NCI-H1930 (cell line): ENCODE data around the gene ATP9B.
"Not testable (repeated sequence)": the region's sequence is repeated elsewhere in the genome, so short reads cannot be mapped to it uniquely, and the experiment has no call there.

Experiments
- DNase-seq, 2 experiments: peaks; one replicate each; lab custom pipeline; 2025; lab: John Stamatoyannopoulos, UW

ATP9B gene

DNA sequence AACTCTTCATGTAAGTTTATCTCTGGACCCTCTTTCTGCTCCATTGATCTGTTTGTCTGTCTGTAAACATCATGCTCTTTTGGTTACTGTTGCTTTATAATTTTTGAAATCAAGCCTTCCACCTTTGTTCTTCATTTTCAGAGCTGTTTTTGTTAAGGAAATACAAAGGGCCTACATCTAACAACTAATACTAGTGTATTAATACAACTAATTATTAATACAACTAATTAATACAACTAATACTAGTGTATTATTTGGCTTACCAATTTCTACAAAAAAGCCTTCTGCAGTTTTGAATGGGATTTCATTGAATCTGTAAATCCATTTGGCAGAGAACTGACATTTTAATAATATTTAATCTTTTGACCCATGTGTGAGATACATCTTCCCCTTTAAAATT, 66.7 kb downstream of the ATP9B start:
- no peak for DNase-seq

DNA sequence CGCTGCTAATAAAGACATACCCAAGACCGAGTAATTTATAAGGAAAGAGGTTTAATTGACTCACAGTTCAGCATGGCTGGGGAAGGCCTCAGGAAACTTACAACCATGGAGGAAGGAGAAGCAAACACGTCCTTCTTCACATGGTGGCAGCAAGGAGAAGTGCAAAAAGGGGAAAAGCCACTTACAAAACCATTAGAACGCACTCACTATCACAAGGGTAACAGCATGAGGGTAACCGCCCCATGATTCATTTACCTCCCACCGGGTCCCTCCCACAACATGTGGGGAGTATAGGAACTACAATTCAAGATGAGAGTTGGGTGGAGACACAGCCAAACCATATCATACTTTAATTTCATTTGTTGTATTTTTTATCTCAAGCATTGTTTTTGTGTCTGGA, 67.5 kb downstream of the ATP9B start:
- DNase-seq, result no peak

DNA sequence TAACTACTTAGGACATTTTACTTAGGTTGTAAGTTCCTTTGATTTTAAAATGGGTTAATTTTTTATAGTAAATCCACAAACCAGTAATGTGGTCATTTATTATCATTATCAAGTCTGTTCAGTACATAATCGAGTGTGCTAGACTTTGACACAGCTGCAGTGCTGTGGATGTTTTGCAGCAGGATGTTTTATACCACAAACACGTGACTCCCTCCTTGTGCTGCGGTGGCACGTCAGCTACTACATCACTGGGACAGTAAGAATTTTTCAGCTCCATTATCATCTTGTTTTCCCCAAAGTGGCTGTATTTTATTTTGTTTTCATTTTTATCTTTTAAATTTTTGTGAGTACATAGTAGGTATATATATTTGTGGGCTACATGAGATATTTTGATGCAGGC, 70.0 kb downstream of the ATP9B start:
- no peak for DNase-seq

DNA sequence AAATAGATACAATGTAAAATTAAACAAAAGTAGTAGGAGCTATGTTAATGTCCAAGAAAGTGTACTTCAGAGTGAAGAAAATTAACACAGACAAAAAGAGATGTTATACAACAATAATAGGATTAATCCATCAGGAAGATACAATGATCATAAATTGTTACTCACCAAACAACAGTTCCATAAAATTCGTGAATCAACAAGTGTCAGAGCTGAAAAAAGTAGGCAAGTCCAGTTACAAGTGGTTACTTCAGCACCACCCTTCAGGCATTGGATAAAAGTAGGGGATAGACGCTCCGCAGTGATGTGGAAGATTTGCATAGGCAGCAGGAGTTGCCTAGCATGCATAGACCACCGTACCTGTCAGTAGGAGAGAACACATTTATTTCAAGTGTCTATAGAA, 77.8 kb downstream of the ATP9B start:
- DNase-seq, result no peak

DNA sequence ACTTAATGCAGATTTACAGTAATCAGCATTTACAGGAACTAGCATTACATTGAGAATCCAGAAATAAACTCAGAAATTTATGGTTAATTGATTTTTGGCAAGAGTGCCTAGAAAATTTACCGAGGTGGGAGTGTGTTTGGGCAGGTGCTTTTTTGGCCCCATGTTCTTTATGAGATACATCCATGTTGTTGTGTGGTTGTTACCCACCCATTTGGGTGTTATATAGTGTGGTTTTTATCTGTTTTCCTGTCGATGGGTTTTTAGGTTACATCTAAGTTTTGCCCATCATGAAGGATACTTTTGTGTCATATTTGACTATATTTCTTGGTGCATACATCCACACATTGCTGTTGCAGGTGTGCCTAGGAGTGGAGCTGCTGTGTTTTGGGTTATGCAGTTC, 82.0 kb downstream of the ATP9B start:
- DNase-seq, result no peak

DNA sequence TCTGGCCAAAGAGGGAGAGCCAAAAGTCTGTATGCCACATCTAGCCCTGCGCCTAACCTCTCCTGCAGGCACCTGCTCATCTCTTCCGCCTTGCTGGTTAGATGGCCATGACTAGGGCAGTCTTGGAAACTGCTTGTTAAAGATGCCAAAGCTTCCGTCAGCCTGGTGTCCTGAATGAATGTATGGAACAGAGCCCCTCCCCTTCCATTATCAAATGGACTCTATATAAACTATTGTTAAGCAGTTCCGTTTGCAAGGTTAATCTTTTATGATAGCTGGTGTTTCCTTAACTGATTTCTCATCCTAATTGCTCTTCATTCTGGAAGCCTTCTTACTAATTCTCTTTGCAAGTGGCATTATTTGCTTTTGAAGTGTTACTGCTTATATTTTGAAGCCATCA, 87.1 kb downstream of the ATP9B start:
- no peak for DNase-seq

DNA sequence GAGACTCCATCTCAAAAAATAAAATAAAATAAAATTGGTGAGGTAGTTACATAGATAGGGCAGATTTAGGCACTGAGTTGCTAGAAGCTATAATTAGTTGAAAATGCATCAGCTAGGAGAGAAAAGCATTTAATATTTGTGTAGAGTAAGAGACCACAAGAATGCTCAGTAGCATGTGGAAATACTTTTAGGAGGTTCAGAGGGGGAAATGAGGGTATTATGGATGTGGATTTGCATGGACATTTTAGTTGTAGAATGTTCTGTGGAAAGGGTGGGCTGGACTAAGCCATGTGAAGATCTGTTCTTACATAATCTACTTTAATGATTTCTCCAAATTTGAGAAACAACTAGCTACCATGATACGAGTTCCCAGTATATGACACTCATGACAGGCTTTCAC, 95.5 kb downstream of the ATP9B start:
- DNase-seq, result no peak

DNA sequence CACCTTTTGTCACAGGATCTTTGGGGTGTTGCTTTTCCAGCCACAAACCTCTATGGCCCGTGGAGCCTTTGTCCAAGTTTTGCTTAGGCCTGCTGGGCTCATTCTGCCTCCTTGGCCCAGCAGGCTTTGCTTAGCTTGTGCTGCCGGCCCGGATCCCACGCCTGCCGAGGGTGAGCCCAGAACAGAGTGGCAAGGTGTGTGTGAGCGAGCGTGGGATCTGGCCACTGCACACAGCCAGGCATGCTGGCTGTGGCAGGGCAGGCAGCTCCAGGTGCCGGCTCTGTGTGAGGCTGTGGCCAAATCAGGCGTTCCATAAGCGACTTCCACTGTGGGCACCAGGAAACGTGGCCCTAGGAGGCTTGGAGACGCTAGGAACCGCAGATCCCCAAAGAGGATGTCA, 97.5 kb downstream of the ATP9B start:
- DNase-seq, result no peak

DNA sequence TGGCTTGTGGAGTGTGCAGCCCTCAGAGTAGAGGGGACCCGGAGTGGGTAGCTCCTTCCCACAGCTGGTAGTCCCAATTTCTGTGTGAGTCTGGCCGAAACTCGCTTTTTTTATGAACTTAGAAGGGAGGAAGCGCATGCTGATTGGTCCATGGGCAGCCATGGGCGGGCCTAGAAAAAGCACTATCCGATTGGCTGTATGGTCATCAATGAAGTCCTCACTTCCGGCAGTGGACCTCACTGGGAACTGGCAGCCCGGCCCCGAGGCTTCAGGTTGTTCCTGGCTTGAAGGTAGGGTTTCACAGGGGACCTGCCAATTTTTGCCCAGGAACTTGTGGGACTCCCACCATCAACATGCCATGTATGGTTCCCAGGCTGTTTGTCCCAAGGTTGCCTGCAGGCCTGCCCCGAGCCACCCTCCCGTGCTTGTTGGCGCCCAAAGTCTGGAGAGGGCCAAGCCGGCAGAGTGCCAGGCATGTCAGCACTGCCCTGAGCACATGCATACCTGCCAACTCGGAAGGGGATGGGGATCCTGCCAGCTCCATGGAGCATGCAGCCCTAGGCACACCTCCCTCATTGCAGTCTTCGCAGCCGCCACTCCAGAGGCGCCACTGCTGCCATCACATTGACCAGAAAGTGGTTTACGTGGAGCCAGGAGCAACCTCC, 98.5 kb downstream of the ATP9B start:
- no peak for DNase-seq

DNA sequence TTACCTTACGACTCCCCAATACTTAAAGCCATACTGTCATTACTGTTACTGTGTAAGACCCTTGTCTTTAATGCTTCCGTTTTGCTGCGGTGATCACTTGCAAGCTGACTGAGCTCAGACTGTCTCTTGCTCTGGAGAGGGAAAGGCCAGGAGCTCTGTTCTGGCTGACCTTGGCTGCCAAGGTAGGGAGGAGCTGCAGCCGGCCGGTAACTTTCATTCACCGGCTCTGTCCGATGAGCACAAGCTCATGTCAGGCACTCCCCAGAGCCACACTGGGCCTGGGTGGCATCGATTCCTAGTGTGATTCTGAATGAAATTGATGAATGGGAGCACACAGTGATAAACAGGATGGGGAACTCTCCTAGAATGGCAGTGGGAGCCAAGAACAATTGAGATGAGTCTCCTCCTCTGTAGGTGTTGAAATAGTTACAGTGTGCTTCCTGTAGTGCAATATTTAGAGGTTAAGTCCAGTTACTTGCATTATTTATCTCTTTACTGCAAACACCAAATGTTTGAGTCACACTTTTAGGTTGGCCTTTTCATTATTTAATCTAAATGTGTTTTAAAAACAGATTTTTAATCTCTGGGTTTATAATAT, 100.9 kb downstream of the ATP9B start:
- no peak for DNase-seq

DNA sequence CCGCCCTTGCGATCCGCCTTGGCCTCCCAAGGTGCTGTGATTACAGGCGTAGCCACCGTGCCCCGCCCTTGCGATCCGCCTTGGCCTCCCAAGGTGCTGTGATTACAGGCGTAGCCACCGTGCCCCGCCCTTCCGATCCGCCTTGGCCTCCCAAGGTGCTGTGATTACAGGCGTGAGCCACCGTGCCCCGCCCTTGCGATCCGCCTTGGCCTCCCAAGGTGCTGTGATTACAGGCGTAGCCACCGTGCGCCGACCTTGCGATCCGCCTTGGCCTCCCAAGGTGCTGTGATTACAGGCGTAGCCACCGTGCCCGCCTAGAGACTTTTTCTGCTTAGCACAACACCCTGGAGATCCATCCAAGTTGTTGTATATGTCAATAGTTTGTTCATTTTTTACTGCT, 103.1 kb downstream of the ATP9B start:
- DNase-seq, result not testable (repeated sequence)

DNA sequence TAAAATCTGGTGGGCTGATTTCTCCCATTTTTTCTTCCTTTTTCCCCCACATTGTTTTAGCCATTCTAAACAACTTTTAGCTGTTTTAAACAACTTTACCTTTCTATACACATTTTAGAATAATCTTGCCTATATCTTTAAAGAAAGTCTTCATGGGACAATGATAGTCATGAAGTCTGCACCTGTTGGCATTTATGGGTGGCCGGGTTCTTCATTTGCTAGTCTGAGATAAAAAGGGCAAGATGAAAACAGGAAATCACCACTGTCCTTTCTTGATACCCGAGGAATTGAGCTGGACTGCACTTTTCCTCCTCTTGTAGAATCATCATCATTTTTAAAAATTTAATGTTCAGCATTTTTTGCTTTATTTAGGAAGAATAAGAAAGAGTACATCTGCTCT, 104.5 kb downstream of the ATP9B start:
- no peak for DNase-seq

DNA sequence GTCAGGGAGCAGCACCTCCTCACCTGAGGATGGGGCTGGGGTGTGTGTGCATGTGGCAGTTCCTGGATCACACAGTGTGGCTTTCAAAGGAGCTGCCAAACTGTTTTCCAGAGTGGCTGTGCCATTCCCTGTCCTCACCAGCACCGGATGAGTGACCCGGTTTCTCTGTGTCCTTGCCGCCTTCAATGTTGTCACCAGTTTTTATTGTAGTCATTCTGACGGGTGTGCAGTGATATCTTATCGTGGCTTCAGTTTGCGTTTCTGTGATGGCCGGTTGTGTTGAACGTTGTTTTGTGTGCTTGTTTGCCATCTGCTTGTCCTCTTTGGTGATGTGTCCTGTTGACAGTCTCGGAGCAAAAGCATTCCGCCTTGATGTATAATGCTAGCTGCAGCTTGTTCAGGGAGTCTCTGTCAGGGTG, 108.9 kb downstream of the ATP9B start:
- DNase-seq, result no peak

DNA sequence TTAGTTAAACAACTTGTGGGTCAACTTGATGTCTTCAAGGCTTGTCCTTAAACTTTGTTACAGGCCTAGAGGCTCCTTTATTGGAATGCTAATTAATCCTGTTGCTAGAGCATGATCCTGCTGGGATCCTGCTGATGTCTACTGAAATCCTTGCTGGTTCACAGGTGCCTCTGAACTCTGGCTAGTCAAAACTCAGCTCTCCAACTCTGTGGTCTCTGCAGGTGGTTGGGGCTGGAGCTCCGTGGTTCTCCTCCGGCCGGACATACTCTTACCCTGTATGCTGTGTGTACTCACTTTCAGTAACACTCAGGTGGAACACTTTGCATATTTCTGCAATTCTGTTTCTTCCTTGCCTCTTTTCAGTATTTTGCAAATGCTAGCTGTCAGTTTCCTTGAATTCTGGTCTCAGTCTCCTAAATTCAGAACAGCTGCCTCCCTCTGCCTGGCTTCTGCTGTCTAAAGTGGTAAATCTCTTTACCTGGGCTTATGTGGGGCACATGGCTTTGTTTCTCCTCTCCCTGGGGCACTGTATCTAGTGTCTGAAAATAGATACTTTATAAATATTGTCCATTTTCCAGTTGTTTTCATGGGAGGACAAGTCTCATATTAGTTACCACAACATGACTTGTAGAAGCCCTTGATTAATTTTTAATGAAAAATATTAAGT, 113.0 kb downstream of the ATP9B start:
- no peak for DNase-seq

DNA sequence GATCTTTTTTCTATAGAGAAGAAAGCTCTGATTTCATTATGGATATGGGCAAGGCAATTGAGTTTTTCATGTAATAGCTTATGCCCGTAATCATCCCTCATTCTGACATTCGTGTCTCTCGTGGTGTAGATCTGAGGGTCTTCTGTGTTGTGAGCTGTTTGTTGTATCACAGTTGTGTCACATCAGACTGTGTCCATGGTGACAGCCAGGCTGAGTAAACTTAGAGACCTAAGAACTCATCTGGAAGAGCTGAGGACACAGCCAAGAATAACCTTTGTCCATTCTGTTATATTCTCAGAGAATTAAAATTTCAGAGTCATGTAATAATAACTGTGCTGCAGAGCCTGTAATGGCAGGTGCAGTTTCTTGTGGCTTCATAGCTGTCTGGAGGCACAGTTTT, 116.5 kb downstream of the ATP9B start:
- DNase-seq, result no peak

DNA sequence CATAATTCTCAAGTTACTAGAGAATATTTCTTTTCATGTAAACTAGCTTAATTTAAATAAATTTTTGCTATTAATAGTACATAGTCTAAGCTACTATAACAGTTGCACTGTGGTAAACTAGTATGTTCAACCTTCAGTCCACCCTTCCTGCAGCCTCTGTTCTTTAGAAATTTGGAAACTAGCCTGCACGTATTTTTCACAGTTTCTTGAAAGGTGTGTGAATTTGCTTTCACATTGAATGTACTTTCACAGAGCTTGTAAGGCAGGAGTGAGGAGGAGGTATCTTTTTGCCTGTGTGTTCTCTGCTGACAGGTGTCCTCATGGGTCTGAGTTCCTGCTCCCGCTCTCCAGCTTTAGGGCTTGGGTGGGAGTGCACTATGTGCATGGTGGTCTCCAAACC, 117.5 kb downstream of the ATP9B start:
- no peak for DNase-seq

DNA sequence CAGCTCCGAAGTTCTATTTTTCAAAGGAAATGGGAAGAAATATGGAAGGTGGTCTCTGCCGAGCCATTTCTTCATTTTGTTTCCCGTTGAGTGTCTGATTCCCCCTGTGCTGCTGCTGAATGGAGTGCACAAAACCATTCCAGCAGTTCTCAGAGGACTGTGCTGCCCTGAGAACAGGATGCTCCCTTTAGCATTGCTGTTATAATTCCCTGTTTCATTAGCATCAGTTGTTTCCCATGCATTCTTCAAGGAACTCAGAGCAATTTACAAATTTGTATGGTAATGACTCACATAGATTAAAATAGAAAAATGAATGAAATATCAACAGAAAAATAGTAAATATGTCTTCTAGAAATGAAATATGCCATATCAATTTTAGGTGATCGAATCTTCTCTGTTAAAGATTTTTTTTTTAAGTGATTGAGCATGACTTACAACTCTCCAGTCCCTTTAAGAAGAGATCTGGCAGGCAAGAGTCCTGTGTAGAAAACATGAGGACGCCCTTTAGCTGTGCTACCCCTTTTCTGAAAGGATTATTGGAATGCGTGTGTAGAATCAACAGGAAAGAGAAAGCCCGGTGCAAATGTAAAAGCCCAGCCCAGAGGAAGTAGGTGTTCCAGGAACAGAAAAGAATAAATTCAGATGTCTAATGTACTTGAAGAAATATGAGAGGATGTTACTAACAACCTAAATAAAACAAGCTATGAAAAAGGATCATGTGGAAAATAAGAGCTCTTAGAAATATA, 118.5 kb downstream of the ATP9B start:
- DNase-seq, result no peak

DNA sequence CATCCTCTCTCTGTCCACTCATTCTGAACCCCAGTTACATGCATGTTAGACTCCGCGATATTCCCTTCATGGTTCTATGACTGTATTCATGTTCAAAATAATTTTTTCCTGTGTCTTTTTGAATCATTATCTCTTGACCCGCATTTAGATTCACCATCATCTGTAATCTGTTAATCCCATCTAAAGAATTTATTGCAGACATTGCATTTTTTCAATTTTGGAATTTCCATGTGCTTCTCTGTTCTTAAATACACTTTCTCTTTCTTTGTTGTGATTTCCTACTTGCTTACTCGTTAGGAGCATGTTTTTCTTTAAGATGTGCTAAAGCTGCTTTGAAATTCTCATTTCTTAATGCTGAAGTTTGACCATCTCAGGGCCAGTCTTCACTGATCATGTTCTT, 122.2 kb downstream of the ATP9B start:
- no peak for DNase-seq

DNA sequence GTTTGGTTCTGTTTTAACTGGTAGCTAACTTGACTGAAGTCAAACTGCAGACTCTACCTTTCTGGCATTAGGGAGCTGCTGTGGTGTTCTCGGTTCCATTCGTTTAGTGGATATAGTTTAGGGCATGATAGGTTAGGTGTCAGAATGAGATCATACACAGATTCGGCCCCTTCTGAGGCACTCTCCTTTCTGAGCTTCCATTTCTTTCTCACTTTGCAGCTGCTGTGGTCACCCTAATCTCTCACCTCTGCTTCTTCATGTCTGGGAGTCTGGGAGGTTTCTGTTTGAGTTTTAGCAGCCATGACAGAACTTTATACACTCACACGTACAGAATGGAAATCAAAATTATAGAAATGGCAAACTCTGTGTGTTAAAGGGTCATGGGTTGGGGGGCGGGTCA, 122.8 kb downstream of the ATP9B start:
- DNase-seq, result no peak

DNA sequence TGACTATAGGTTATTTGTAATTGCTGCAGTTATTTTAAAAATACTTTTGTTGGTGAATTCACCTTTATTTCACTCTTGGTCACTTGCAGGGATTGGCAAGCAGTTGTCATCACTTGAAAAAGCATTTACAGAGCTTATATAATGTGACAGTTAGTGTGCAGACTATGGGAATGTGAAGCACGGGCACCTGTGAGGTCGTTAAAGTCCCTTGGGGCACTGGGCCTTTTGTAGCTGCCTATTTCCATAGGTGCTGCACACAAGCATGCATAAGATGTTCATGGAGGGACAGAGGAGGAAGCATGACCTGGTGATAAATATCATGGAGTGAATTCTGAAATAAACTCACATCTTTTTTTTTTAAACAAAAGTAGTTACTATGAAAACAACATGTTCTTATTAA, 124.6 kb downstream of the ATP9B start:
- DNase-seq, result no peak

DNA sequence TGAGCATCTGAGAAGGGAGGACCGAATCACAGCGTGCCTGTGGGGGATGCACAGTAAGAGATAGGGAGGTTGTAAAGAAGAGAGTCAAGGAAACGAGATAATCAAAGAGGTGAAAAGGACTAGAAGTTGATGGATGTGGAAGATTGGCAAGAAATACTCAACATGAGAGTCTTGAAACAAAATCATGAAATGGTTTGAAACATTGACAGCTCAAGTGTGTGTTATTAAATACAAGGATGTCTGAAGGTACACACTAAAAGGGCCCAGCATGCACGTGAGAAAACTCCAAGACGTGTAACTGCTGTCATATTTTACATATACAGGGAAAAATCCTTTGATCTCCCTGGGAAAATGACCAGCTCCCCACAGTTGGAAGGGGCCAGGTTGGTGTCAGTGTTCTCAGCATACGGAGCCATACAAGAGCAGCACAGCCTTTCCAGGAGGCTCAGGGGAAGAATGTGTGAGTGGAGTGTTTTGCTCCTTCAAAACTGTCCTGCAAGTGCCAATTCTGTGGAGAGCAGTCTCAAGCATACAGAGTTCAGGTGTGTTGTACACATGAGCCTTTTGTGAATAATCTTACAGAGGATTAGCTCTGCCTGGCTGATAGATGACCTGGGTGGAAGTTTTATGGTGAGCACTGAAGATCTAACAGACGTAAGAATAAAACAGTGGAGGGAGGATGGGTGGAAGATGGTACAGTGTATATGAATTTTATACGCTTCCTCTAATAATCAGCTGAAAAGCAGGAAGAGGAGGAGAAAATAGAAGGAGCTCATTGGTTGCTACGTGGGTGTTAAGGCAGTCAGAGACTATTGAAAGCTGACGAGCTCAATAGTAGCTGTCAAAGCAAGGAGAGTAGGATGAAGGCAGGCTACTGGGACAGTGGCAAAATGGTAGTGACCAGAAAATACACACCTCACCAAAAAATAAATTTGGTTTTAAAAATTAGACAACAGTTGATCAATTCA, 126.8 kb downstream of the ATP9B start:
- no peak for DNase-seq

DNA sequence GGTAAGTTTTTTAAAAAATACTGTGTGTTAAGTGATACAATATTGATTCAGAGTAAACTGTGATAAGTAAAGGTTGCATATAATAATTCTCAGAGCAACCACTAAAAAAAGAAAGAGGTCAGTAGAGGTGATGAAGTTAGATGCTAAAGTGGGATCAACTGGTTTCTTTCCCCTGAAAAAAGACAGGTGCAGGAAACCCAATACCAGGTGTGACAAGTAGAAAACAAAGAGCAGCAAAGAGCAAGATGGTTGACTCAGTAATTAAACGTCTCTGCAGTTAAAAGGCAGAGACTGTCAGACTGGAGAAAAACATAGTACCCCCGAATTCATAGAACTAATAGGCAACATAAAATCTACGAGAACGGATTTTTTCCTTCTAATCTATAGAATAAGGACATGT, 128.3 kb downstream of the ATP9B start:
- DNase-seq, result peak; percentile 34 to 44
